GM12873 (cell line): ENCODE results near the gene UTF1.

Experiments used
- CTCF ChIP-seq: IDR thresholded peaks from 2 replicates; pipeline ENCODE4 v1.5.1; 2012; ENCODE audit warnings: low read depth, mild to moderate bottlenecking, moderate library complexity, low read length, control low read depth; ENCODE audit not compliant: insufficient read depth; ENCODE audit errors: missing control alignments

The UTF1 gene

GRCh38 chr10:133235265-133235855, 5.3 kb downstream of the UTF1 start:
- TF ChIP-seq CTCF, result no peak

- no peak for TF ChIP-seq CTCF
Observed at GRCh38 chr10:133235932-133236331, 5.9 kb downstream of the UTF1 start.

- no peak for TF ChIP-seq CTCF
Observed at GRCh38 chr10:133236401-133237240, 6.6 kb downstream of the UTF1 start.

DNA sequence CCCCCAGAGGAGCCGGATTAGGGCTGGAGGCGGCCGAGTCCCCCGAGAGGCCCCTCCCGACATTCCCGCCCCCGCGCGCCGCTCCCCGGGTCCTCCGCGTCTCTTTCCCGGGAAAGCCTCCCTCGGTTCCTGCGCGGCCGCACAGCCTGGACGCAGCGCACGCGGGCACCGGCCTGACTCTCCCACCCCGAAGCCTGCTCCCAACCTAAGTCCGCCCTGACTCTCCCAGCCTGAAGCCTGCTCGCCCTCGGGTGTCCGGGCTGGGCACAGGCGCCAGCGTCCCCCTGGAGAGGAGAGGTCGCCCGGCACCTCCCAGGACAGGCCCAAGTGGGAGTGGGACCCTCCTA, 7.2 kb downstream of the UTF1 start:
- no peak for TF ChIP-seq CTCF

GRCh38 chr10:133237588-133238465, 7.8 kb downstream of the UTF1 start, which contains the start of gene VENTX:
VENTX (plus strand) TSS chr10:133237855; CDS start chr10:133237915, 60 bp downstream.
- TF ChIP-seq CTCF, result no peak

GRCh38 chr10:133238466-133238804, 8.4 kb downstream of the UTF1 start:
- TF ChIP-seq CTCF, result no peak

GRCh38 chr10:133239990-133240389, 10.0 kb downstream of the UTF1 start:
- no peak for TF ChIP-seq CTCF
